GM18951 (cell line): ENCODE data around the gene ACOXL.

Experiments
- POLR2A ChIP-seq: IDR thresholded peaks from 4 replicates; pipeline ENCODE4 v1.6.1; 2011; ENCODE audit warnings: mild to moderate bottlenecking; ENCODE audit not compliant: insufficient read length, insufficient read depth; ENCODE audit errors: extremely low read depth
- in situ Hi-C: fragments of 300-500 bp; cut with MboI; formaldehyde crosslinking; loops from one replicate; pipeline ENCODE4 v1.12.0; 2022; ENCODE audit warnings: low sequenced_read_pairs, mixed read lengths, inconsistent platforms; ENCODE audit not compliant: unreplicated experiment

The ACOXL gene

GRCh38 chr2:111111101-111111755, 378.9 kb downstream of the ACOXL start:
- no peak for TF ChIP-seq POLR2A
- in situ Hi-C loops, result loop anchor here (10.0 kb wide), 1 partner anchor 296 kb away; no protein-coding TSS in a partner anchor

- in situ Hi-C loops, result loop anchor here (10.0 kb wide), 1 partner anchor 299 kb away; no protein-coding TSS in a partner anchor
- TF ChIP-seq POLR2A, result no peak
Observed at GRCh38 chr2:111113838-111114237, 381.5 kb downstream of the ACOXL start.

- no peak for TF ChIP-seq POLR2A
- in situ Hi-C loops, result loop anchor here (10.0 kb wide), 1 partner anchor 301 kb away; no protein-coding TSS in a partner anchor
Observed at GRCh38 chr2:111116011-111116746, 383.8 kb downstream of the ACOXL start.

- in situ Hi-C loops, result loop anchor here (10.0 kb wide), 1 partner anchor 302 kb away; no protein-coding TSS in a partner anchor
- no peak for TF ChIP-seq POLR2A
Observed at GRCh38 chr2:111116843-111117597, 384.6 kb downstream of the ACOXL start.

- in situ Hi-C loops, result loop anchor here (10.0 kb wide), 1 partner anchor 303 kb away; no protein-coding TSS in a partner anchor
- TF ChIP-seq POLR2A, result no peak
Observed at GRCh38 chr2:111117598-111118480, 385.5 kb downstream of the ACOXL start.

GRCh38 chr2:111118481-111118980, 386.2 kb downstream of the ACOXL start:
- in situ Hi-C loops, result loop anchor here (10.0 kb wide), 1 partner anchor 304 kb away; no protein-coding TSS in a partner anchor
- no peak for TF ChIP-seq POLR2A

GRCh38 chr2:111118981-111119821, 386.8 kb downstream of the ACOXL start:
- no peak for TF ChIP-seq POLR2A
- in situ Hi-C loops, result loop anchor here (10.0 kb wide), 1 partner anchor 304 kb away; no protein-coding TSS in a partner anchor

- no peak for TF ChIP-seq POLR2A
- in situ Hi-C loops, result loop anchor here (10.0 kb wide), 1 partner anchor 305 kb away; no protein-coding TSS in a partner anchor
Observed at GRCh38 chr2:111119822-111120252, 387.5 kb downstream of the ACOXL start.

GRCh38 chr2:111120253-111121027, 388.1 kb downstream of the ACOXL start, which contains the start of gene BCL2L11:
BCL2L11 (plus strand) TSS chr2:111120914; CDS start chr2:111123746, 2,832 bp downstream.
- TF ChIP-seq POLR2A, result peak; percentile 77
- in situ Hi-C loops, result no loop called here

GRCh38 chr2:111121028-111121827, 388.9 kb downstream of the ACOXL start:
- in situ Hi-C loops, result no loop called here

More at GRCh38 chr2:111121028-111121827, 388.9 kb downstream of the ACOXL start:
- TF ChIP-seq POLR2A, result no peak
